ENCODE measurements around the gene CYSRT1. TPM values are rescaled to one million over a fixed set of nuclear protein-coding genes. Genes with fewer than 3 reads are reported as not detected.

CYSRT1 gene
- total RNA-seq, 1 donor from 2014 or later: 0.27 TPM

GRCh38 chr9:137234055-137234697 lies 9.2 kb downstream of the CYSRT1 start:
- intact Hi-C loops (cut with micrococcal nuclease): no loop called here

GRCh38 chr9:137234758-137235423 lies 9.9 kb downstream of the CYSRT1 start:
- intact Hi-C loops (cut with micrococcal nuclease): no loop called here

- intact Hi-C loops (cut with micrococcal nuclease): loop anchor here (1.0 kb wide), 6 partner anchors 8 to 148 kb away; partner anchors contain the start of genes ANAPC2, RNF224 and SSNA1
Measured at GRCh38 chr9:137235424-137236237, 10.7 kb downstream of the CYSRT1 start.

- intact Hi-C loops (cut with micrococcal nuclease): loop anchor here (1.0 kb wide), 6 partner anchors 9 to 149 kb away; partner anchors contain the start of genes ANAPC2, RNF224 and SSNA1
Measured at GRCh38 chr9:137236238-137236935, 11.4 kb downstream of the CYSRT1 start.

- intact Hi-C loops (cut with micrococcal nuclease): loop anchor here (1.0 kb wide), 6 partner anchors 10 to 150 kb away; partner anchors contain the start of genes ANAPC2, RNF224 and SSNA1
Measured at GRCh38 chr9:137236936-137237421, 12.0 kb downstream of the CYSRT1 start.

GRCh38 chr9:137237759-137238726 lies 13.1 kb downstream of the CYSRT1 start:
- intact Hi-C loops (cut with micrococcal nuclease): no loop called here

- intact Hi-C loops (cut with micrococcal nuclease): loop anchor here (1.0 to 5.0 kb wide), 5 partner anchors 110 to 757 kb away; partner anchors contain the start of genes PAXX, PHPT1, SAPCD2 and SEC16A
Measured at GRCh38 chr9:137239541-137240200, 14.7 kb downstream of the CYSRT1 start.

GRCh38 chr9:137240318-137240840 lies 15.4 kb downstream of the CYSRT1 start:
- intact Hi-C loops (cut with micrococcal nuclease): loop anchor here (1.0 to 5.0 kb wide), 5 partner anchors 111 to 758 kb away; partner anchors contain the start of genes PAXX, PHPT1, SAPCD2 and SEC16A

GRCh38 chr9:137240841-137241489 lies 16.0 kb downstream of the CYSRT1 start, which contains the start of gene TUBB4B:
TSS of gene TUBB4B (plus strand) at chr9:137241287. CDS start at chr9:137241361, 74 bp downstream.
- intact Hi-C loops (cut with micrococcal nuclease): loop anchor here (1.0 to 5.0 kb wide), 12 partner anchors 14 to 759 kb away; partner anchors contain the start of genes MAN1B1, NELFB, PAXX and PHPT1

GRCh38 chr9:137241490-137242268 lies 16.7 kb downstream of the CYSRT1 start:
- intact Hi-C loops (cut with micrococcal nuclease): loop anchor here (1.0 to 5.0 kb wide), 10 partner anchors 14 to 759 kb away; partner anchors contain the start of genes MAN1B1, NELFB, PAXX and PHPT1

- intact Hi-C loops (cut with micrococcal nuclease): loop anchor here (5.0 kb wide), 3 partner anchors 250 to 760 kb away; partner anchors contain the start of genes PAXX, PHPT1 and SEC16A
Measured at GRCh38 chr9:137242269-137243203, 17.6 kb downstream of the CYSRT1 start.

GRCh38 chr9:137243266-137243625 lies 18.3 kb downstream of the CYSRT1 start:
- intact Hi-C loops (cut with micrococcal nuclease): loop anchor here (5.0 kb wide), 3 partner anchors 251 to 761 kb away; partner anchors contain the start of genes PAXX, PHPT1 and SEC16A

GRCh38 chr9:137243626-137244485 lies 18.9 kb downstream of the CYSRT1 start:
- intact Hi-C loops (cut with micrococcal nuclease): loop anchor here (5.0 kb wide), 3 partner anchors 252 to 762 kb away; partner anchors contain the start of genes PAXX, PHPT1 and SEC16A
